Measurements from ENCODE around the gene SUCLG2. TPM values are rescaled to one million over a fixed set of nuclear protein-coding genes. Genes with fewer than 3 reads are reported as not detected.

The SUCLG2 gene
- polyA plus RNA-seq, 1 experiment = 21.3 TPM

DNA sequence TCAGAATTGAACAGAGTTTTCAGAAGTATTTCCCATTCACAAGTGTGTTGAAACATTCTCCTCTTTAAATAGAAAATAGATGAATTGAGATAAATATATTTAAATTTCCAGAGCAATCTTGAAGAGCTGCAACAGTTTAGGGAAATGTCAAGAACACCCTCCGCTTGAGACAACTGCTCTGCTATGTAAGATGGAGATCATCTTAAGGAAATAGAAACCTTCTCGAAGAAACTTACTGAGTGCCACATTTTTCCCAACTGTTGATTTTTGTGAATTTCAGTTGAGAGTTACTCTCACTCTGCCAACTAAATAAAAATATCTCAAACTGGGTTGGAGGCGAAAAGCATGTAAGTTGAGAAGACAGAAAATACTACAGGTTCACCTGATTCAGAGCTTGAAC is 78.0 kb downstream of the SUCLG2 start:
- H3K36me3 ChIP-seq (ENCODE audit: control insufficient read depth, insufficient read depth, low read length) = peaks cover 1% of the 10 kb centered on the region; the same call in 1 of the 2 replicates
- POLR2A ChIA-PET = no interaction called here
- no peak for DNase-seq (ENCODE audit: low read depth)
- TF ChIP-seq, protein P1, sequence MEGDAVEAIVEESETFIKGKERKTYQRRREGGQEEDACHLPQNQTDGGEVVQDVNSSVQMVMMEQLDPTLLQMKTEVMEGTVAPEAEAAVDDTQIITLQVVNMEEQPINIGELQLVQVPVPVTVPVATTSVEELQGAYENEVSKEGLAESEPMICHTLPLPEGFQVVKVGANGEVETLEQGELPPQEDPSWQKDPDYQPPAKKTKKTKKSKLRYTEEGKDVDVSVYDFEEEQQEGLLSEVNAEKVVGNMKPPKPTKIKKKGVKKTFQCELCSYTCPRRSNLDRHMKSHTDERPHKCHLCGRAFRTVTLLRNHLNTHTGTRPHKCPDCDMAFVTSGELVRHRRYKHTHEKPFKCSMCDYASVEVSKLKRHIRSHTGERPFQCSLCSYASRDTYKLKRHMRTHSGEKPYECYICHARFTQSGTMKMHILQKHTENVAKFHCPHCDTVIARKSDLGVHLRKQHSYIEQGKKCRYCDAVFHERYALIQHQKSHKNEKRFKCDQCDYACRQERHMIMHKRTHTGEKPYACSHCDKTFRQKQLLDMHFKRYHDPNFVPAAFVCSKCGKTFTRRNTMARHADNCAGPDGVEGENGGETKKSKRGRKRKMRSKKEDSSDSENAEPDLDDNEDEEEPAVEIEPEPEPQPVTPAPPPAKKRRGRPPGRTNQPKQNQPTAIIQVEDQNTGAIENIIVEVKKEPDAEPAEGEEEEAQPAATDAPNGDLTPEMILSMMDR (IDR thresholded peaks at IDR 0.05; ENCODE audit: insufficient read depth, low read depth, low read length) = no peak
- H3K27me3 ChIP-seq (ENCODE audit: control insufficient read depth, insufficient read depth, low read length) = no peaks in the 10 kb centered on the region
- no peak overlapping the region for H3K4me3 ChIP-seq (ENCODE audit: low read depth, low read length)
- CTCF ChIA-PET = interaction anchor here (1.0 kb wide), 1 partner anchor 30 kb away, joined by 3 read pairs; no protein-coding TSS in a partner anchor

DNA sequence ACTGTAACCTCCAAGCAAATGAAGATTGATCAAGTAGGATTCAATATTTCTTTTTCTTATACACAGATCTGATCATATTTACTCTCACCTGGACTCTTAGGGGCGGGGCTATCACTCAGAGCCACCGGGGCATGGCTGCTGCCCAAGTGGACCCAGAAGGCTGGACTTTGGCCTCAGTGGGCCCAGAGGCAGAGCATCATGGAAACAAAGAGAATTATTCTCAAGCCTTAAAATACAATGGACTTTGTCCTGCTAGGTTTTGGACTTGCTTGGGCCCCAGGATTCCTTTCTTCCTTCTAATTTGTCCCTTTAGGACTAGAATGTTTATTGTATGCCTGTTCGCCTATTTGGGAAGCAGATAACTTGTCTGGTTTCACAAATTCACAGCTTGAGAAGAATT is 85.1 kb downstream of the SUCLG2 start:
- TF ChIP-seq, protein P1 (IDR thresholded peaks at IDR 0.05; ENCODE audit: insufficient read depth, low read depth, low read length) = no peak

DNA sequence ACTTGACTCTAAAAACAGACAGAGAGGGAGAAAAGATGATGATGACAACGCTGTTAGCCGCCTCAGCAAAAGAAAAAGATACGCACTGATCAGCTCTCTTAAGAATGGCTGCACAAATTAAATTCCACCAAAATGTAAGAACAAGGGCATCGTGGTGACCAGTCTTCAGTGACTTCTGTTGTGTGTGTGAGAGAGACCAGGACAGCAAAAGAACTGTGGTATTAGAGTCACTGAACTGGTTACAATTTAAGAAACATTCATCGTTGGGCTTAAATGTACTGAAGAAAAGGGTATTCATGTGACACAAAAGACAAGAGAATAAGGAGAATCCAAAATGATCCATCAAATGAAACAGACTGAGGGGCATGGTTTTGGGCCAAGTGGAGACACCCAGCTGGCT is 86.5 kb downstream of the SUCLG2 start:
- H3K36me3 ChIP-seq (ENCODE audit: control insufficient read depth, insufficient read depth, low read length) = peaks cover 1% of the 10 kb centered on the region
- ChIA-PET POLR2A (no interaction called here), CTCF (no interaction called here)
- no peak overlapping the region for H3K4me3 ChIP-seq (ENCODE audit: low read depth, low read length)
- H3K27me3 ChIP-seq (ENCODE audit: control insufficient read depth, insufficient read depth, low read length) = no peaks in the 10 kb centered on the region
- TF ChIP-seq, protein P1 (IDR thresholded peaks at IDR 0.05; ENCODE audit: insufficient read depth, low read depth, low read length) = no peak
- DNase-seq (ENCODE audit: low read depth) = no peak

More for the DNA sequence above, 85.1 kb downstream of the SUCLG2 start:
- no peak overlapping the region for H3K4me3 ChIP-seq (ENCODE audit: low read depth, low read length)
- no peak for DNase-seq (ENCODE audit: low read depth)
- ChIA-PET CTCF (no interaction called here), POLR2A (no interaction called here)
- peaks cover 1% of the 10 kb centered on the region for H3K36me3 ChIP-seq (ENCODE audit: control insufficient read depth, insufficient read depth, low read length)
- H3K27me3 ChIP-seq (ENCODE audit: control insufficient read depth, insufficient read depth, low read length) = no peaks in the 10 kb centered on the region

DNA sequence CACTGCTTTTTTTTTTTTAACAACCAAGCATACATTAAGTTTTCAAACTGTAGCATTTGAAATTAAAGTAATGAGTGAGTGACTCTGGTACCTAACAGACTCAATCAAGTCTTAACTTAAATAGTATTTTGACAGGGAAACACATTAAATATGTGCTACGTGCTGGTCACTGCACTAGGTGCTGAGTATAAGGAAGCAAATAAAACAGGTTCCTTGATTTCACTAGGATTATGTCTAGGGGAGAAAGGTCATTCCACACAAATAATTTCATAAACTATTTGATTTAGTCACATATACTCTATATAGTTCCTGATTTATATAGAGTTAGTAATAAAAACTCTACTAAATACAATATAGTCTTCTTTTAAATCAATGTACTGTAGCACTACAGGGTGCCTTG is 89.4 kb downstream of the SUCLG2 start:
- CTCF ChIA-PET = no interaction called here

DNA sequence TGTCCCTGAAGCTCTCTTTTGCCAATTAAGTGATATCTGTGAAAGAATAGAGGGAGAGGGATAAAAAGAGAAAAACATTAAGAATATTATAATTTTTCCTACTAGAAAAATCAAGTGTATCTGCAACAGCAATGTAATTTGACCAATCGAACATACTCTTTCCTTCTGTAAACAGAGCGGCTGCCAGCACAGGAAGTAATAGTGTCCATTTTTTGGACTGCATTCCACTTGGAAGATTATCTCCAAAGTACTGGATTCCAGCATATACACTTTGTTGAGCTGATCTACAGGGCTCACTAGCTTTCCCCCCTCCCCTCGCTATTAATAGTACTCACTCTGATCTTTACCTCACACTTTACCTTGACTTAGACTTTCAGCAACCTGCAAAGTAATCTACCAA is 90.4 kb downstream of the SUCLG2 start:
- POLR2A ChIA-PET = no interaction called here
- CTCF ChIA-PET = no interaction called here
- DNase-seq (ENCODE audit: low read depth) = no peak

More for the DNA sequence above, 89.4 kb downstream of the SUCLG2 start:
- TF ChIP-seq, protein P1 (IDR thresholded peaks at IDR 0.05; ENCODE audit: insufficient read depth, low read depth, low read length) = no peak
- no peaks in the 10 kb centered on the region for H3K27me3 ChIP-seq (ENCODE audit: control insufficient read depth, insufficient read depth, low read length)
- POLR2A ChIA-PET = no interaction called here
- peaks cover 1% of the 10 kb centered on the region; the same call in 1 of the 2 replicates for H3K36me3 ChIP-seq (ENCODE audit: control insufficient read depth, insufficient read depth, low read length)
- no peak overlapping the region for H3K4me3 ChIP-seq (ENCODE audit: low read depth, low read length)
- no peak for DNase-seq (ENCODE audit: low read depth)

More for the DNA sequence above, 90.4 kb downstream of the SUCLG2 start:
- Histone ChIP-seq H3K4me3 (ENCODE audit: low read depth, low read length) (no peak overlapping the region), H3K36me3 (ENCODE audit: control insufficient read depth, insufficient read depth, low read length) (no peaks in the 10 kb centered on the region), H3K27me3 (ENCODE audit: control insufficient read depth, insufficient read depth, low read length) (no peaks in the 10 kb centered on the region)
- TF ChIP-seq, protein P1 (IDR thresholded peaks at IDR 0.05; ENCODE audit: insufficient read depth, low read depth, low read length) = no peak
